ENCODE results near the gene HES2. TPM values are rescaled to one million over a fixed set of nuclear protein-coding genes. Genes with fewer than 3 reads are reported as not detected.

HES2 gene
- total and polyA plus RNA-seq, 9 of the 15 experiments (the other 6 are each of a cell fraction or from before 2014, with no cell fraction given): 0.05 to 0.18 (median 0.07) TPM; not detected in 4

GRCh38 chr1:6389971-6390370, 29.7 kb downstream of the HES2 start:
- Histone ChIP-seq H3K27ac (ENCODE audit: extremely low read depth, low read depth, low read length) (no peak overlapping the region; the same call in 2 of the 3 replicates), H3K36me3 (ENCODE audit: control insufficient read depth, insufficient read depth, low read length) (no peaks in the 10 kb centered on the region), H3K27me3 (ENCODE audit: control insufficient read depth in 2 of 2, insufficient read depth in 2 of 2, low read length in 2 of 2) (no peaks in the 10 kb centered on the region), H3K4me3 (no peak overlapping the region), H2AFZ (ENCODE audit: low read depth, low read length) (no peak overlapping the region), H3K4me2 (ENCODE audit: insufficient read depth, low read length) (no peak overlapping the region), H3K4me1 (replicated peaks in 1 of 2; ENCODE audit: control insufficient read depth in 2 of 2, insufficient read depth in 2 of 2, low read length in 2 of 2) (peaks cover 17 to 25% of the 10 kb centered on the region in 2 experiments), H3K9me3 (replicated peaks; ENCODE audit: control insufficient read depth, insufficient read depth, low read depth, low read length) (no peaks in the 10 kb centered on the region), H3K9me1 (ENCODE audit: control insufficient read depth, insufficient read depth, low read length) (no peaks in the 10 kb centered on the region), H3K79me2 (ENCODE audit: control insufficient read depth, insufficient read depth, low read length) (peaks cover 27% of the 10 kb centered on the region), H3K9ac (ENCODE audit: insufficient read depth in 1 of 2, low read depth in 2 of 2, low read length in 2 of 2) (peak overlapping the region in 1 of 2 experiments; percentile 66; a peak in 1 of 4 replicates), H4K20me1 (replicated peaks; ENCODE audit: control insufficient read depth, insufficient read depth, low read length) (peaks cover 7% of the 10 kb centered on the region)
- POLR2A ChIA-PET: interaction anchor here (4.8 kb wide), 1 partner anchor 9 kb away, joined by 43 read pairs; no protein-coding TSS in a partner anchor
- no peak for DNase-seq (ENCODE audit: extremely low read depth in 1 of 4, low spot score in 3 of 4)
- 0 out of 2 replicates have a peak, but pooled peaks have one; percentile 39 for TF ChIP-seq ARID3B (CRISPR knock-in tag; IDR thresholded peaks at IDR 0.05; ENCODE audit: borderline replicate concordance)
- TF ChIP-seq ATF1 (CRISPR knock-in tag; IDR thresholded peaks at IDR 0.05): no peak
- no peak for TF ChIP-seq ATF1 (tag; IDR thresholded peaks at IDR 0.05)
- no peak for TF ChIP-seq REST (IDR thresholded peaks at IDR 0.05; ENCODE audit: borderline replicate concordance)
- TF ChIP-seq REST (CRISPR knock-in tag; IDR thresholded peaks at IDR 0.05; ENCODE audit: low read depth): no peak
- no peak for FAIRE-seq
- in situ Hi-C loops (cut with MboI): loop anchor here (5.0 kb wide), 1 partner anchor 167 kb away; the partner anchor contains the start of gene TAS1R1
- no TSS peak for BruUV-seq (replicated peaks)
- no peak for ATAC-seq
- WGBS (ENCODE audit: insufficient coverage, low coverage, missing lambda C conversion rate): 77% methylated on average over 9 of the region's 9 CpGs
- CTCF ChIA-PET (ENCODE audit: low intra/inter-chr PET ratio): no interaction called here
- intact Hi-C loops (cut with micrococcal nuclease): no loop called here

Data from K562 (cell line).